Measurements from ENCODE around the gene EFEMP1.

EFEMP1 gene, protein sequence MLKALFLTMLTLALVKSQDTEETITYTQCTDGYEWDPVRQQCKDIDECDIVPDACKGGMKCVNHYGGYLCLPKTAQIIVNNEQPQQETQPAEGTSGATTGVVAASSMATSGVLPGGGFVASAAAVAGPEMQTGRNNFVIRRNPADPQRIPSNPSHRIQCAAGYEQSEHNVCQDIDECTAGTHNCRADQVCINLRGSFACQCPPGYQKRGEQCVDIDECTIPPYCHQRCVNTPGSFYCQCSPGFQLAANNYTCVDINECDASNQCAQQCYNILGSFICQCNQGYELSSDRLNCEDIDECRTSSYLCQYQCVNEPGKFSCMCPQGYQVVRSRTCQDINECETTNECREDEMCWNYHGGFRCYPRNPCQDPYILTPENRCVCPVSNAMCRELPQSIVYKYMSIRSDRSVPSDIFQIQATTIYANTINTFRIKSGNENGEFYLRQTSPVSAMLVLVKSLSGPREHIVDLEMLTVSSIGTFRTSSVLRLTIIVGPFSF

GRCh38 chr2:55923091-55923981, at the start of gene EFEMP1:
Gene EFEMP1 (minus strand): TSS chr2:55923782. CDS start chr2:55922440, 1,342 bp downstream.
- peak; percentile 6 for DNase-seq

- DNase-seq = no peak
Measured at GRCh38 chr2:55970500-55970899, 46.9 kb upstream of the EFEMP1 start.

GRCh38 chr2:55968941-55969340, 45.4 kb upstream of the EFEMP1 start:
- DNase-seq = no peak

DNA sequence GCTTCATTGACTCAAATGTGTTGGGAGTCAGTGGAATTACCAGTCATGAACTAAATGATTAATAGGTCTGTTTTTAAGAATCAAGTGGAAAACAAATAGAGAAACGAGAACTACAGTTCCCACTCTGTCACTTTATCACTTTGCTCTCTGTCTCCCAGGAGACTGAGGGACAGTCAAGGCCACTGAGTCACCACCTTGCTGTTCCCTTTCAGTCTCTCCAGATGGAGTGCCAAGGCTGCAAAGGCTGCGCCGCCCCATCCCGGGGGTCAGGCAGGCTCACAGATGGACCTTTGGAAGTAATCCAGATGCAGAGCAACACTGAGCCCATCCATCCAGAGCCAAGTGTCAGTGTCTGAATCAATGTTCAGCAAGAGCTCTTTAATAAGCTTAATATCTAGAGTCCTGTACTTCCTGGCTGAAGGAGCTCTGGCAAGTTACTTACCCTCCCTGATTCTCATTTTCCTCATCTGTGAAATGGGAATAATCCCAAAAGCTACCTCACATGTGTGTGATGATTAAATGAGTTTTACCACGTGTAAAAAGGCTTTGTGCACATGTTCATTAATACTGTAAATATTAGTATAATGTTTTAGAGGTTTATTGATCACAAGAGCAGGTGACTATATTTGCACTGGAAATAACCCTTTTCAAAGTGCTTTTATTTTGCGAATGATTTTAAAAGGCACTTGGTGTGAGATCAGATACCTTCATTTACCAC, 43.0 kb upstream of the EFEMP1 start:
- DNase-seq = no peak

DNA sequence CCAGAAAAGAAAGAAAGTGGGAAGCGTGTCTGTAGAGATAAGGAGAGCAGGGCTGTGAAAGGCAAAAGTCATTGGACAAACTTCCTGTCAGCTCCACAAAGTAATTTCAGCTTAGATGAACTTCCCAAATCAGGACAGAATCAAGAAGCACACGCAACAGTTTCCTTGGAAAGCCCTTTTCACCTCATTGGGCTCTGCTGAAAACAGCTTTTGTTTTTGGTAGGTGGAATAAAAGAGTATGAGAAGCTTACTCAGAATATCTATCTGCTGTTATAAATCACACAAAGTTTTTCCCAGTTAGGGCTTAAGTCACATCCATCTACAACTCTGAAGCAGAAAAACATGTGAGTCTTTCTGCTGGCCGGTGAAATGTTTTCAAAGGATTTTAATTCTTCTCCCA, 42.4 kb upstream of the EFEMP1 start:
- DNase-seq = no peak

DNA sequence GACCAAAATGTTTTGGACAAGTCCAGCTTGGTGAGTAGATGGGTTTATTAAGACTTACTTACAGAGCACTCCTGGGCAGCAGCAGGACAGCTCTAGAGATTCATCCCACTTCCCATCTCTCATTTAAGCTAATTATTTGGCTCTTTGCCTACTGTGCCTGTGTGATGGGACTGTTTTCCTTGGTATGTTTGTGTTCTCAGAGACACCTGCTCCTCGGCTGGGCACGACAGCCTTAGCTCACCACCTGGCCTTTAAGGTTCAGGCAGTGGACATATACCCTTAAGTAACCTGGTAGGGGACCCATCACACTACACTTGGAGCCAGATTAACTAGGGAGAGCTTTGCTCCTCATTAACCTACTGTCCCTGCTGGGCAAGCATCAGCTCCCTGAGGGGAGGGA, 41.7 kb upstream of the EFEMP1 start:
- DNase-seq = no peak

GRCh38 chr2:55962915-55963314, 39.3 kb upstream of the EFEMP1 start:
- DNase-seq = no peak

GRCh38 chr2:55961318-55961911, 37.8 kb upstream of the EFEMP1 start:
- DNase-seq = no peak

DNA sequence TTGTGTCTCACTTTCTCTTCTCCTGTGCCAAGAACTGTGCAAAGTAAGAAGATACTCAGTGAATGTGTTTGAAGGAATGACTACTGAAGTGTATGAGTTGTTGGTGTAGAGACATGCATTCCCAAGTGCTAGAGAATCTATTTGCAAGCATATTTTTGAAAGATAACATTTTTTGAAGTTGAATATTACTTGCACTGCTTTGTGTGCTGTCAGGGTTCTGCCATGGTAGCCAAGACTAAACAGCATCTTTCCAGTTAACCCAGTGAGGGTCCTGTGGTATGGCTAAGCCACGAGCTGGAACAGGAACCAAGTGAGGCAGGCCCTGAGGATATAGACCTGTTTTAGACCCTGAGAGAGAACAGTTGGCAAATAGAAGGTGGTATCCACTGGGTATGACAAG, 35.2 kb upstream of the EFEMP1 start:
- DNase-seq = no peak

- no peak for DNase-seq
Measured at GRCh38 chr2:55957142-55957541, 33.6 kb upstream of the EFEMP1 start.

GRCh38 chr2:55954306-55955035, 30.9 kb upstream of the EFEMP1 start:
- no peak for DNase-seq

DNA sequence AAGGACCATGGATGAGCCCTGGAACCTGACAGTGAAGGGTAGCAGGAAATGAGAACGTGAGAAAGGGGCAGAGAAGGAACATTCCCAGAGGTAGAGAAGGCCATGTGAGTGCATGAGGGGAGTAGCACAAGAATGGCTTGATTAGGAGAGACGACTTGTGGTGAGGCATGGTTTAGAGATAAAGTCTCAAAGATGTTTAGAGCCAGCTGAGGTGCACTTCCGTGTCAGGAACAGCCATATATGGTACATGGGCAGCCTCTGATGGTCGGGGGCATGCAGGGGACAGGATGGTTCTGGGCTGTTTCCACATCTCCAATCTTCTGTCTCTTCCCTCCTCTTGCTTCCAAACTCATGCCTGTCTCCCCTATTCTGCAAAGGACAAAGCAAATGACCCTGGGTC, 28.8 kb upstream of the EFEMP1 start:
- DNase-seq = no peak

- no peak for DNase-seq
Measured at GRCh38 chr2:55951533-55951932, 28.0 kb upstream of the EFEMP1 start.

DNA sequence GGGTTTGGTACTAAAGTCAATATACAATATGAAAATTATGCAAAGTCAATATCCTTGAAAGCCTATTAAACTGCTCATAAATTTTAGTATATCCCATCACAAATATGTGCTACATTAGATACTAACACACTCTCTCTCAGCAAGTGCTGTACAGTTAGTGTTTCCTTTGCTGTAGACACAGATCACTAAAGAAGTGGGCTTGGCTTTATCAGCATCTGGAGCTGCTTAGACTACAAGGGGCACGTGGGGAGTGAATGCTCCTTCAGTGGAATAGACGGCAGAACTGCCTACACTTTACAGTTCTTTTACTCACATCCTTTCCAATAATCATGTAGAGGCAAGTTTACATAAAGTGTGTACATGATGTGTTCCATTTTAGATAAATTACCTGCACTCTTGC, 26.0 kb upstream of the EFEMP1 start:
- DNase-seq = no peak

- DNase-seq = no peak
Measured at GRCh38 chr2:55949211-55949610, 25.6 kb upstream of the EFEMP1 start.

GRCh38 chr2:55948176-55948923, 24.8 kb upstream of the EFEMP1 start:
- no peak for DNase-seq

- DNase-seq = no peak
Measured at GRCh38 chr2:55947752-55948151, 24.2 kb upstream of the EFEMP1 start.

DNA sequence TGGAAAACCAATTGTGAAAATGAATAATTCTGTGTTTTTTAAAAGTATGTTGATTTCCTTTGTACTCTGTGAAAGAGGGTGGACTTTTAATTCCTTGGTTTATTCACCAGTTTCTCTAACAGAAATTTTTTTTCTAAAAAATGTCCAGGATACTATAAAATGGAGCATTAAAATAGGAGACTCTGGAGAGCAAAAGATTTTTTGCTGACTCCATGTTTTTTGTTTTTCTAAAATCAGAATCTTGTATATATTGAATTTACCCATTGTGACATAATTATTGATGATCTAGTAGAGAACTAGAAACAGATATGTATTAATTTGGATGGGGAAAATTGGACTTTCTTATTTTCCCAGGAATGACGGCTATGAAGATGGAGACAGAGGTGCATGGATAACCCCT, 23.2 kb upstream of the EFEMP1 start:
- no peak for DNase-seq

GRCh38 chr2:55943466-55943865, 19.9 kb upstream of the EFEMP1 start:
- DNase-seq = no peak

DNA sequence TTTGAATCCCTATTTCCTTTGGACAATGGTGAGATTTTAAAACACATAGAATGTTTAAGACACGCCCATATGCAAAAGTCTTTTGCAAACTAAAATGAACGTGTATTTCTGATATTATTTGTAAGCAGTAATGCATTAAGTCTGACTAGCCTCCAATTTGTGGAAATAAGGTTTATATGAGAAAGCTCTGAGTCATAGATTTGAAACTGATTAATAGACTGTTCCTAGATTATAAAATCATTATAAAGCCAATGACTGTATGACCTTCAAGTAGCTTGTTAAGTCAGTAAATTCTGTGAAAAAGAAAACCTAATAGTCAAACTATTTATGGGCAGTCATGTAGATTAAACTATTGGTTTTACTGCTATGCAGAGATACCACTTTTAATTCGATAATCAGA, 12.8 kb upstream of the EFEMP1 start:
- DNase-seq = no peak

- DNase-seq = no peak
Measured at GRCh38 chr2:55934337-55934736, 10.8 kb upstream of the EFEMP1 start.
